Muscle of arm (tissue), 12 donors: Measurements from ENCODE around the gene AFAP1. TPM values are rescaled to one million over a fixed set of nuclear protein-coding genes. Genes with fewer than 3 reads are reported as not detected.
A peak's percentile ranks its signal among the peaks of the same experiment; 100 is the strongest.
"Not testable (repeated sequence)": the region's sequence is repeated elsewhere in the genome, so short reads cannot be mapped to it uniquely, and the experiment has no call there.

ENCODE experiments used
- DNase-seq: peaks from one replicate; pipeline ENCODE4 v3.0.0-alpha.2; 2013
- polyA plus RNA-seq, 12 donors: library from polyadenylated mRNA; unstranded; fragments of 120-200 nt; gene quantifications; one replicate each; pipeline ENCODE4 v1.2.1, GENCODE V29; 2013; ENCODE audit not compliant: insufficient read length in 12 of 12

Gene AFAP1
- polyA plus RNA-seq, 12 donors = 27.8 to 46.1 (median 33.4) TPM; not detected in 1

DNA sequence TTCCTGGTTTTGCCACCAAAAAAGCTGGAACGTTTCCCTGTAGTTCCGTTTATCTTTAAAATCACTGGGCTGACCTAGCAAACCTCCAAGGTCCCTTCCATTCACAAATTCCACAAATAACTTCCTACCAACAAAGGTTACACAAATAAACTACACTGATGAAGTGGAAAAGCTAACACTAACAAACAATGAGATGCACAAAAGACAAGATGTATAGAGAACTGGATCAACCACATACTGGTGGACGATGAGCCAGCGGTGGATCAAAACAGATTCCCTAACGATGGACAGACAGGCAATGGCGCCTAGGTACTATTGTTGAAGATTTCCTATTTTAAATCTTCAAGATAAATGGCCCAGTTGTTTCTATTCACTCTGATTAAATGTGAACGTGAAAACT is 15.5 kb downstream of the AFAP1 start:
- DNase-seq = no peak

DNA sequence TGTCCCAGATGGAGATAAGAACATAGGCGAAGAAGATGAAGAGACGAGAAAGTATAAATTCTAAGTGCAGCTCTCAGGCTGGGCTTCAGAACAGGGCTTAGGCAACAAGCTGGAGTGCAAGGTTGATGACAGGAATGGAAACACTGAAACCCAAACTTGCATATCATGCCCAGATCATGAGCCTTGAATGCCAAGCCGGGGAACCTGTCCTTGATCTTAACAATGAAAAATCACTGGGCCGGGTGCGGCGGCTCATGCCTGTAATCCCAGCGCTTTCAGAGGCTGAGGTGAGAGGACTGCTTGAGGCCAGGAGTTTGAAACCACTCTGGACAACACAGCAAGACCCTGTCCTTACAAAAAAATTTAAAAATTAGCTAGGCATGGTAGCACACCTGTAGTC is 17.2 kb downstream of the AFAP1 start:
- DNase-seq = no peak

DNA sequence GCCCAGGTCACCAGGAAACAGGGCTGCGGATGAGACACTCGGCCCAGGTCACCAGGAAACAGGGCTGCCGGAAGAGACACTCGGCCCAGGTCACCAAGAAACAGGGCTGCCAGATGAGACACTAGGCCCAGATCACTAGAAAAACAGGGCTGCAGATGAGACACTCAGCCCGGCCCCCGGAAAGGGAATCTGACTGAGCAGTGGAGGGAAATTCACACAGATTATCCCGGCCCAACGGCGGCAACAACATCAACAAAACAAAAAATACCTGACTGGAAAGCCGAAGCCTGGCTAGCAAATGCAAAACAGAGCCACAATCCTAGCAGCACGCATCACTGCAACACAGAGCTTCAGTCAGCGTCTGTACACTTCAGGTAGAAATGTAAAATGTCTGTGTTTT is 20.7 kb downstream of the AFAP1 start:
- DNase-seq = no peak

DNA sequence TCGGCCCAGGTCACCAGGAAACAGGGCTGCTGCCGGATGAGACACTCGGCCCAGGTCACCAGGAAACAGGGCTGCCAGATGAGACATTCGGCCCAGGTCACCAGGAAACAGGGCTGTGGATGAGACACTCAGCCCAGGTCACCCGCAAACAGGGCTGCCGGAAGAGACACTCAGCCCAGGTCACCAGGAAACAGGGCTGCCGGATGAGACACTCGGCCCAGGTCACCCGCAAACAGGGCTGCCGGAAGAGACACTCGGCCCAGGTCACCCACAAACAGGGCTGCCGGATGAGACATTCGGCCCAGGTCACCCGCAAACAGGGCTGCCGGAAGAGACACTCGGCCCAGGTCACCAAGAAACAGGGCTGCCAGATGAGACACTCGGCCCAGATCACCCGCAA is 21.5 kb downstream of the AFAP1 start:
- DNase-seq = not testable (repeated sequence)

DNA sequence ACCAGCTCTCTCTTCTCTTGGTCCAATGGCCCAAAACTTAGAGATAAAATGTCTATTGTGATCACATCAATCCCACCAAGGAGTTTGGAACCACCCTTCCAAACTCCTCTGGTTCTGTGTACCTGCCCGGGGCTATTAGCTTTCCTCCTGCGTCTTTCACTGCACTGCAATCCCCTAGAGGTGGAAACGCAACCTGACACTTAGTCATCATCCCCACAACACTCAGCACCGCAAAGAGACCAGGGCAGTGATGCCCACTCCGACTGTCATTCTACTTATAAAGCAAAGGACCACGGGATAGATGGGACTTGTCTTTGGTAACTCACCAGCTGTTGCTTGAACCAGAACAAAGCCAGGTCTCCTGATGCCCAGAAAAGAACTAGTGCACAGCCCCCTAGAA is 22.0 kb downstream of the AFAP1 start:
- DNase-seq = no peak

DNA sequence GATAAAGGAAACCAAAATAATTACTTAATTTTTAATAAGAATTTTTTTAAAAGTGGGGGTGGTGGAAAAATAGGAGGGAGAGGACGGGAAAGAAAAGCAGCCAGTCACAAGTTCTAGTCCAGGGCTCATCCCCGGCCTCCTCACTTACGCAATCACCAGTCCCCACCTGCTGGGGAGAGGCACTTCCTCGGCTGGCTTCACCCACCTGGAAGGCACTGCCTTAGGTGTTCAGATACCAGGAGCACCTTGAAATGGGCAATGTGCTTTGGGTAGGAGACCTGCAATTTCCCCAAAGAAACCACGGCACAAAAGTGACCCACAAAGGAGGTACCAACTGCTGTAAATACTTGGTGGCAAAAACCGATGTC is 23.8 kb downstream of the AFAP1 start:
- no peak for DNase-seq

DNA sequence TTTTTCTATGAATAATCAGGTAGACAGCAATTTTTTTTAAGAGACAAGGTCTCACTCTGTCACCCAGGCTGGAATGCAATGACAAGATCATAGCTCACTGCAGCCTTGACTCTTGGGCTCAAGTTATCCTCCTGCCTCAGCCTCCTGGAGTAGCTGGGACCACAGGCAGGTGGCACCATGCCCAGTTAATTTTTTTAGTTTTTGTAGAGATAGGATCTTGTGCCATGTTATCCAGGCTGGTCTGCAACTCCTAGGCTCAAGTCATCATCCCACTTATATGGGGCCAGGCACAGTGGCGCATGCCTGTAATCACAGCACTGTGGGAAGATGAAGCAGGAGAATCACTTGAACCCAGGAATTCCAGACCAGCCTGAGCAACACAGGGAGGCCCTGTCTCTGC is 26.8 kb downstream of the AFAP1 start:
- no peak for DNase-seq

DNA sequence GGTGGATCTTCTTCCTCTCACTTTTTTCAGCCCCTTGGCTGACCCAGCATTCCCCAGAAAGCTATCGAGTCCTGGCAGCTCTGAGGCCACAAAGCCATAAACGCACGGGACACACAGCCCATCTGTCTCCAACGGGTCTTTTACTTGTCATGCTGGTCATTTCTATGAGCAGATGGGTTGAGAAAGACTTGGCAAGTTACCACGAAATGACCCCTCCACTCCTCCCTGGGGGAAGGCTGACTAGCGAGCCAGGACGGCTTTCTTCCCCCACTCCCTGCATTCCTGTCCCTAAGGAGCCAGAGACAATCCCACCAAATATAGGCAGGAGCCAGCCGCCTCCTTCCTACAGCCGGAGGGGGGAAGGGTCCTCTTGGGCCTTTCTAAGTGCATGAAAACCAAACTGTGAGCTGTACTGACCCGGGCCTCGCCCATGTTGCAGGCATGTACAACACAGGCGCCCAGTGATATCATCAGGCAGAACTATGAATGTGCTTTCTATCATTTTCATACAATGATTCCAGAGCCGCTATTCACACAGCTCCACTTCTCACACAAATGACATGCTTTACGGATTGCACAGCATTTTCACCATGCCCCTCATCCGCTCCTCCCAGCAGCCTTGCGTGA is 28.6 kb downstream of the AFAP1 start:
- DNase-seq = peak; percentile 68

DNA sequence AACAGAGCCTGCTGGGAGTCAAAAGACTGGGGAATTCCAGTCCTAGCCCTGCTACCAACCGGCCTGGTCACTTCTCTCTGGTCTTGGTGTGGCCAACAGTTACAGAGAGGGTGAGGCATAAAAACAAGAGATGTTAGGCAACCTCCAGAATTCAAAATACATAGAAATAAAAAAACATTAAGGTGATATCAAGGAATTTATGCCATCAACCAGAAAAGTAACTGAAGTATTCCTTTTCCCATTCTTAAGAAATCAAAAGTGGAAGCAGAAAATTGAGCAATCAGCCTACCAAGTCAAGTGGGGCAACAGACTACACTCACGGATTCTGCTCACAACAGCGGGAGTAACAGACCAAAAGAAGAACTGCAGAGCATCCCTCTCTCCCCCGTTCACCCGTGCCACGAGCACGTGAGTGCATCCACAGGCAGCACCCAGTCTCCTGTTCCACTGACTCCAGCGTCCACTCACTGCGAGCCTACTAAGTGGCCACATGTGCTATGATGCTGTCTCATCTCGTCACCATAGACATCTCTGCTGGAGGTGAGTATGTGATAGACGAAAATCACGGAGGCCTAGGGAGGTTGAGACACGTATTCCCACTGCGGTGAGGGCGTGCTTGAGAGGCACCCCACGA is 29.3 kb downstream of the AFAP1 start:
- DNase-seq = no peak

DNA sequence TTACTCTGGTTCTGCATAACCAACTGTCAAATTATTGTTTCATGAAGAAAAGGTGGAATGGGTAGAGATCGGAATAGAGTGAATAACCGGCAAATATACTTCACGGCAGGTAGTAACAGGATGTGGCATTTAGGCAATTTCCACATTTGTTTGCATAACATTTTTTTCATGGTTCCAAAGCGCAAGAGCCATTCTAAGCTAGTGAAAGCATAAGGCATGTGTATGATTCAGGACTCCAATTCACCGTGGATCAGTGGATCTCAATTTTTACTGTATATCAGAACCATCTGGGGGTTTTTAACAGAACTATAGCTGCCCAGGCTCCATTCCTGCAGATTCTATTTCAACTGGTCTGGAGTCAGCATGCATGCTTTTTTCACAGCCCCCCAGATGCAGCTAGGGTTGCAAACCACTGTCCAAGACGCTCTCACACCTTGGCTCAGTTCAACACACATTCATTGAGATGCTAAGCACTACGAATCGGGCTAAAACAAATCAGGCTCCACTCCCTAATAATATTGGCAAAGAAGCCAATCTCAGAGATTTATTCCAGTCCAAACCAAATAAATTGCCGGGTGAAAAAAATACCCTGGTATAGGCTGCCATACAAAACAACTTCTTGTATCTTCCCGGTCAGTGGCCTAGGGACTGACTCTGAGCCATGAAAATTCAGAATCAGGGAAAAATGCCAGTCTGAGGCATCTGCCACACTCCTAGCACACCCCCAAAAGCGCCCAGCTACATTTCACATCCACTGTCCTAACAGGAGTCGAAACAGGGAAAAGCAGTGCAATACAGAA is 30.0 kb downstream of the AFAP1 start:
- no peak for DNase-seq

DNA sequence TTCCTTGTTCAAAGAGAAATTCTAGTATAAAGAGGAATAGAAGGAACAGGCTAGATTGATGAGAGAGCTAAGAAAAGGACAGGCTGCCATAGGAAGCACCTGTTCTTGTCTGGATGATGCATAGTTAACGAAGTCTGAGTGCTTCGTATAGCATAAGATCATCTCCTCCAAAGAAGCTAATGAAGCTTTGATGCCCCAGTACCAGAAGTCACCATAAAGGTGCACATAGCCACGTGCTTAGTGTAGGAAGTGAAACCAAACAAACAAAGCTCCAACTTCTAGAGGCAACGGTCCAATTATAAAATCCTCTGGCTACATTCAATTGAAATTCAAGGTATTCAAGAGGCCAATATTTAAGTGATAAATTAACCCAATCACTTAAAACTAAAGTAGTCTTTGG is 31.0 kb downstream of the AFAP1 start:
- no peak for DNase-seq

DNA sequence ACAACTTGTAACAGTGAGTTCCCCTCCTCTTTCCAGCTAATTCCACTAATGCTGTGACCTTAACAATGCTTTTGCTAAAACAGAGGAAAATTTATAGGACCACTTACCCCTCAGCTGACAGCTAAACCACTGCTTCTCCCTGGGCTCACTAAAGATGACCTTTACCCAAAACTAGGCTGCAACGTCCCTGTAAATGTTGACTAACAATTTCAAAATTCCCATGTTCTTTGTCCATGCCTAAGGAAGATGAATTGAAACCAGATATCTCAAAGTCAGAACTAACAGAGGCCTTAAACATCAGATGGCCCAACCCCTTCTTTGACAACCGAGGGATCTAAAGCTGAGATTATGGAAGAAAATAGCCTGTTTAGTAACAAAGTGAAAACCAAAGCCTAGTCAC is 32.5 kb downstream of the AFAP1 start:
- no peak for DNase-seq

DNA sequence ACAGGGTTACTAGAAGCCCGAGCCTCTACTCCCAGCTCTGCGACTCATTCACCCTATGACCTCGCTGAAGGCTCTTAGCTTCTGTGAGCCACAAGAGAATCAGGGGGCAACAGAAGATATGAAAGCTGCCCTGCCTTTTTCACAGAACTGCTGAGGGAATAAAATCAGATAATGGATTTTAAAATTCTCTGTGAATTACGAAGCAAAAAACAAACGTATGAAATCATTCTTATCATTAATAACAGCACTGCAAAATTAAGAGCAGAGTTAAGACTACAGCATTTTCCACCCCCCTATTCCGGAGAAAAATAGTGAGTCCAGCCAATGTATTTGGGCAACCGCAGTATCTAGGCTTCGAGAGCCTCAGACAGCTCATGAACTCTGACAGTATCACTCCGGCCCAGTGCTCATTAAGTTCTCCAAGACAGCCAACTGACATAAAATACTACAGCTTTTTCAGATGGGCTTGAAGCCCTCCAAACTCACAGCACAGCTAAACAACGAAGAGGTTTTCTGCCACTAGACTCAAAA is 33.4 kb downstream of the AFAP1 start:
- no peak for DNase-seq

DNA sequence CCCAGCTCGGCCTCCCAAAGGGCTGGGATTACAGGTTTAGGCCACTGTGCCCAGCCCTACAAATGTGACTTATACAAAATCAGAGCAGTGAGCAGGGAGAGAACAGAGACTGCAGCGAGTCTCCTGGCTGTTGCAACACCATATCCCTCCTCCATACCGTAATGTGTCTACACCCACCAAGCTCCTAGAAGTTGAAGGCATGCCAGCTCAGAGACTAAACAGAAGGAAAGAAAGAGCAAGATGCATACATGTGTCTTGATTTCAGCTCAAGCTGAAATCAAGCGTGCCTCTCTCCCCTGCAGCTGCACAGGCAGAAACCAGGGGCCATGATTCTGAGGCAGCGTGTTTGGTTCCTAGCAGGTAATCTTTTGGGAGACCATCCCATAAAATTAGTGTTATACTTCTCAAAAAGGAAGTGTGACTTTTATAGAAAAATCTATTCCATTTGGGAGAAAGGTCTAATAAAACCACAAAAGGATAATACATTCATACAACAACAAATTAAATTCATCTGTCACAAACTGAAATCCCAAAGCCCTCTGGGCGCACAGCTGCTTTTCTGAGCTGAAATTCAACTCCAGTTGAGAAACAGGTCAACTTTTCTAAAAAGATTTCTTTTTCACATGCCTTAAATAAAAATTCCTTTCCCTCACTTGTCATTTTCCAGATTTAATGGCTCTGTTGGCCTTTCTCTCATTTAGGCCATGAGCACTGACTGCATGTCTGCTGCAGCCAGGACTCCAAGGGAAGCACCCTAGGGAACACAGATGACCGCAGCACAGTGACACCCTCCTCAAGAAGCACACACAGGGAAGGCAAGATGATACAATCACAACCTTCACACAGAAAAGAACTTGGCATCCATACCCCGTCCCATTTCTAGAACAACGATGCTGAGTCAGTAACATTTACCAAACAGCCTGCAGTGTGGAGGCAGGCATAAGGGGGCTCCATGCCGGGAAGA is 34.4 kb downstream of the AFAP1 start:
- peak; percentile 80 for DNase-seq

DNA sequence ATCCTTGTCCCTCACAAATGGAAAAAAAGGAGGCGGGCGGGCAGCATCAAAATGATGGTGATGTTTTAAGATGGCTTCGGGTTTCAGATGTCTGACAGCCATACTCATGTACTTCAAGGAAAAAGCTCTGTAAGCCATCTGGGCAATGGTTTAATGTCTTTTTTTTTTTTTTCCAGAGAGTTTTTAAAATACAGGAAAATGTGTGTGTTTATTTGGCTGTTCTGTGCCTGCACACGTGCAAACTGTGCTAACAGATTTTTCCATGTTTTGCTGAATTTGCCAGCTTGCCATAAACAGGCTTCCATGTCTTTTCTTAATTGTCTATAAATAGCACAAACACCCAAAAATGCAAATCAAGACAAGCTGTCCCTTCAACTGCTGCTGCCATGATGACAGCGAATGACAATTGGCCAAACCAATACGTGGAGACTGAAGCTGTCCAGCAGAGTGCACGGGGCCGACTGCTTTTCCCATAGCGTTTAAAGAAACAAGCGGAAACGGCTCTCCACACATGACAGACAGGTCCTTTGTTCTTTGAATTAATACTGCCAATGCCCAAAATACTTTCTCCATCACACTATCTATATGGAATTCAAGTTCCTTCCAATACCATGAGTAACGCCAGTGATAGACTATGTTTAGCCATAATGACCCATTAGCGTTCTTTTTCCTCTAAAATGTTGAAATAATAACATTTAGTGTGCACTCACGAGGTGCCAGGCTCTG is 35.7 kb downstream of the AFAP1 start:
- peak; percentile 76 for DNase-seq

DNA sequence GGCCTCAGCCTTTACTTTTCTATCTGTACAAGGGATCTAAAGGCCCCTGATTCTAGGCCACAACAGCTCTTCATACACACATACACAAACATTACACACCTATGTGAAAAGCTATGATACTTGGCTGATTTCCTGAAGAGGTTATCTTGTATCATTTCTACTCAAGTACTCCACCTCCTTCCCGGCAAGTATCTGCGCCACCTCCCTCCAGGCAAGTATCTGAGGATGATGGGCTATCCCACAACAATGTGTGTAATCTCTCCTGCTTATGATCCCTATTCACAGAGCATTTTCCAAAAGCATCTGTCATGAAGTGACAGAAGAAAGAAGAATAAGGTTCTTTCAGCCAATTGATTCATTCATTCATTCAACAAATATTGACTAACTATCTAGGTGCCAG is 36.8 kb downstream of the AFAP1 start:
- DNase-seq = no peak

DNA sequence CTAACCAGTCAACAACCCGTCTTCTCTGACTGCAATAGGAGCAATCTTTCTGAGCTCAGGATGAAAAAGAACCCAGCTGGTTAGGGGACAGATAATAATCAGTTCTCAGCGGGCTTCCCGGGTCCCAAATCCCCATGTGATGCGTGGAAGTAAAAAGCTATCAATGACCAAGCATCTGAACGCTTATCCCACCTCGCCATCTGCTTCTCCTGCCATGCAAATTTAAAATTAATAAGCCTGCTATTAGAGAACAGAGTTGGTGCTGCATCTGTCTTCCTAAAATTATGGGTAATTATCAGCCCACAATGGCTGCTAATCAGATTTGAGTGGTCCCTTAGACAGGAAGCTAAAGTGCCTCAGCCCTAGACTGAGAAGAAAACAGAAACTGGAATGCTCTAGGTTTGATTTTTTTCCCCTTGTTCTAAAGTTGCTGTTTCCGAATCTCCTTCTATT is 37.5 kb downstream of the AFAP1 start:
- DNase-seq = no peak

DNA sequence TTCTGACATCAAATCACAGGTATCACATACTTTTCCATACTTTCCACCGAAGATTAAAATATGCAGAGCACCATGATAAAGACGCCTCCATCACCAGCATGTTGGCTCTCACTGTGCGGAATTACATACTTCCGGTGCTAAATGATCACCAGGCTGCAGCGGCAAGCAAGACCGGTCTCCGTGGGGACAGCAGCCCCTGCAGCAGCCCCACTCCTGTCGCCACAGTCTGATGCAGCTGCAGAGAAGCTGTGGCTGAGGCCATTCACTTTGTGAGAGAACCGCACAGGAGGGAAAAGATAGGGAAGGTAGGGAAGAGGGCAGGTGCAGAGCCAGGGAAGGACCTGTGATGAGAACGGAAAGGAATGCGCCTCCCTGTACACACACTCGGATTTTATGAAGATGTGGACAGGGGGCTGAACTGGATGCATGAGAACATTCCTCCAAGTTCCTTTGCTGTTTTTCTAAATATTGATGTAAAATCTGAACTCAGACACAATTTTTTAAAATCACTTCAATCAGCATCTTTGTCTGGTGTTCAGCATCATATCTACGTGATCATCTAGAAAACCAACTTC is 38.3 kb downstream of the AFAP1 start:
- DNase-seq = no peak

DNA sequence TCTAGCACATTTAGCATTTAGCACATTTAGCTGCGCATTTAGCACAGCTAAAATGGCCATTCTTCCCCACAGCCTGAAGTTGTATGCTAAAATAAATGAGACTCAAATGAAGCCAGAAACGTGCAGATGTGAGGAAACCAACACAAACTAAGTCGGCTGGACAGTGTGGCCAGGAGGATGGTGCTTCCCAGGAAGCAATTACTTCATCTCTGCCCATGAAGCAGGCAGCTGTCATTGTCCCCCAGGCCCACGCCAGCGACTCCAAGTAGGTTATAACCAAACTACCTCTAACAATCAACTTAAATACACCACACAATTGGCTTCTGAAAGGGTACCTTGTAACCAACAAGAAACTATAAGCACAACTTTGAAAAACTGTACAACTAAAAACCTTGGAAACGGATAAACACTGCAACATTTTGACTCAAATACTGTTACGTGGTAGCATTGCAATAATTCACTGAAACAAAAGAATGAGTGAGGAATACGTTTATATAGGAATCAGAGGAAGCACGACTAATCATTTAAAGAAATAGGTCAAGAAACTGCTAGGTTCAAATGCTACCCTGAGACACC is 39.2 kb downstream of the AFAP1 start:
- no peak for DNase-seq

DNA sequence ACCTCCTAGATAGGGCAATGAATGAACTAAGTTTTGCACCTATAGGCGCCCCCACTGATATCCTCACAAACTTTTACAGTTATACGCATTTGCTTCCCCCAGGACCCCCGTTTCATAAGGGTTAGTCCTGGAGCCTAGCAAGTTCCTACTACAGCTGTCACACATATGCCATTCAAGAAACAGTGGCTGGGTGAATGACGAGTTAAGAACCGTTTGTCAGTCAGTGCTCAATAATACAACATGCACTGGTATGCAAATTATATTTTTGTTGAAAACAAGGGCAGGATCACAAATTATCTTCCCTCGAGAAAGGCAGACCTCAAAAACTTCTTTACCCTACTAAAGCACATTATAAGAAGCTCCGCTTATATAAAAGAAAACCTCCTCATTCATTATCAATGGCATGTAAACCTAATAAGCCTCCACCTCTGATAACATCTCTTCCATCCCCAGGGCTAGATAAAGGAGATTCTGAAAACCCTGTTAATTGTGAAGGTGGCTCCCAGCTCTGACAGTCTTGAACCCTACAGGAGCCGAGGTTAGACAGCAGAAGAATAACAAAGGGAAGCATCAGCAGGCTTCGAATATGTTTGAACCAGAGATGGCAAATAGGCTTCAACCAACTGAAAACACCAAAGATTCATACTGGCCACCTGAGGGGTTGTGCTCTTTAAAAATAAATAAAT is 40.3 kb downstream of the AFAP1 start:
- no peak for DNase-seq
